ENCODE data around the gene SLC26A2. TPM values are rescaled to one million over a fixed set of nuclear protein-coding genes. Genes with fewer than 3 reads are reported as not detected.

The SLC26A2 gene
- total RNA-seq, 2 donors from 2014 or later = 19.4 to 31.0 TPM

- no peak overlapping the region for H3K27ac ChIP-seq
- 80% methylated on average over 14 of the region's 14 CpGs for WGBS
- DNase-seq (ENCODE audit: low spot score) = no peak
- H3K36me3 ChIP-seq = no peaks in the 10 kb centered on the region
- no peaks in the 10 kb centered on the region for H3K27me3 ChIP-seq (replicated peaks; ENCODE audit: insufficient read depth)
- peaks cover 11% of the 10 kb centered on the region for H3K4me1 ChIP-seq (replicated peaks)
- TF ChIP-seq, protein P1, sequence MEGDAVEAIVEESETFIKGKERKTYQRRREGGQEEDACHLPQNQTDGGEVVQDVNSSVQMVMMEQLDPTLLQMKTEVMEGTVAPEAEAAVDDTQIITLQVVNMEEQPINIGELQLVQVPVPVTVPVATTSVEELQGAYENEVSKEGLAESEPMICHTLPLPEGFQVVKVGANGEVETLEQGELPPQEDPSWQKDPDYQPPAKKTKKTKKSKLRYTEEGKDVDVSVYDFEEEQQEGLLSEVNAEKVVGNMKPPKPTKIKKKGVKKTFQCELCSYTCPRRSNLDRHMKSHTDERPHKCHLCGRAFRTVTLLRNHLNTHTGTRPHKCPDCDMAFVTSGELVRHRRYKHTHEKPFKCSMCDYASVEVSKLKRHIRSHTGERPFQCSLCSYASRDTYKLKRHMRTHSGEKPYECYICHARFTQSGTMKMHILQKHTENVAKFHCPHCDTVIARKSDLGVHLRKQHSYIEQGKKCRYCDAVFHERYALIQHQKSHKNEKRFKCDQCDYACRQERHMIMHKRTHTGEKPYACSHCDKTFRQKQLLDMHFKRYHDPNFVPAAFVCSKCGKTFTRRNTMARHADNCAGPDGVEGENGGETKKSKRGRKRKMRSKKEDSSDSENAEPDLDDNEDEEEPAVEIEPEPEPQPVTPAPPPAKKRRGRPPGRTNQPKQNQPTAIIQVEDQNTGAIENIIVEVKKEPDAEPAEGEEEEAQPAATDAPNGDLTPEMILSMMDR (IDR thresholded peaks at IDR 0.05) = no peak
- no peak for TF ChIP-seq POLR2A (IDR thresholded peaks at IDR 0.05)
- no peak for TF ChIP-seq POLR2AphosphoS5 (IDR thresholded peaks at IDR 0.05)
- no peak overlapping the region for H3K4me3 ChIP-seq
- H3K9me3 ChIP-seq = no peaks in the 10 kb centered on the region
- intact Hi-C loops (cut with DNase I) = loop anchor here (5.0 kb wide), 1 partner anchor 595 kb away; no protein-coding TSS in a partner anchor
Observed at GRCh38 chr5:149931992-149932436, 28.5 kb upstream of the SLC26A2 start.

GRCh38 chr5:149932445-149933350 is 27.9 kb upstream of the SLC26A2 start:
- H3K36me3 ChIP-seq = no peaks in the 10 kb centered on the region
- no peaks in the 10 kb centered on the region for H3K9me3 ChIP-seq
- no peak overlapping the region for H3K4me3 ChIP-seq
- WGBS = 80% methylated on average over 25 of the region's 25 CpGs
- intact Hi-C loops (cut with DNase I) = loop anchor here (5.0 kb wide), 1 partner anchor 595 kb away; no protein-coding TSS in a partner anchor
- no peak overlapping the region for H3K27ac ChIP-seq
- TF ChIP-seq, protein P1 (IDR thresholded peaks at IDR 0.05) = peak in 1 of 4 experiments; percentile 35
- TF ChIP-seq POLR2A (IDR thresholded peaks at IDR 0.05) (no peak), POLR2AphosphoS5 (IDR thresholded peaks at IDR 0.05) (peak; percentile 32)
- H3K27me3 ChIP-seq (replicated peaks; ENCODE audit: insufficient read depth) = no peaks in the 10 kb centered on the region
- no peak for DNase-seq (ENCODE audit: low spot score)
- peaks cover 12% of the 10 kb centered on the region for H3K4me1 ChIP-seq (replicated peaks)

DNA sequence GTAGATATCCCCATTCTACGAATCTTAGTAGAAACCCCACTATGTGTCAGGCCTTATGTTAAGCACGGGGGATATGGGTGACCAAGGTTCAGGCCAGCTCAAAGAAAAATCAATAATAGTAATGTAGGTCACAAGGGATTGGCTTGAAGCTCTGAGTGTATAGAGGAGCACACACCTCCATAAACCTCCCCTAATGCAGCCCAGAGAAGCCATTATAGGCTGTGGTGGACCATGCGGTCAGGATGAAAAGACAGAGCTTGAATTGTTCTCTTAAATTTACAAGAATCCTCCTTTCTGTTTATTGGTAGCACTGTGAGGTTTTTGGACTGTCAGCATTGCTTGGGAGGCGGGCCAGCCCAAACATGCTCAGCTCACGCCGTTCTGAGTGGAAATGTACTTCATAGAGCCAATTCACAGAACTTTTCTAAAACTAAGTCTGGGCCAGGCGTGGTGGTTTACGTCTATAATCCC is 25.1 kb upstream of the SLC26A2 start:
- H3K27me3 ChIP-seq (replicated peaks; ENCODE audit: insufficient read depth) = no peaks in the 10 kb centered on the region
- WGBS = 33% methylated on average over 8 of the region's 8 CpGs
- H3K4me3 ChIP-seq = no peak overlapping the region
- no peaks in the 10 kb centered on the region for H3K36me3 ChIP-seq
- peaks cover 19% of the 10 kb centered on the region for H3K4me1 ChIP-seq (replicated peaks)
- H3K9me3 ChIP-seq = no peaks in the 10 kb centered on the region
- H3K27ac ChIP-seq = peak overlapping the region; percentile 55 to 75
- TF ChIP-seq, protein P1 (IDR thresholded peaks at IDR 0.05) = no peak
- TF ChIP-seq POLR2A (IDR thresholded peaks at IDR 0.05) = no peak
- peak; percentile 92 for TF ChIP-seq POLR2AphosphoS5 (IDR thresholded peaks at IDR 0.05)
- intact Hi-C loops (cut with DNase I) = no loop called here
- peak; percentile 90 for DNase-seq (ENCODE audit: low spot score)

- intact Hi-C loops (cut with DNase I) = no loop called here
- Histone ChIP-seq H3K9me3 (no peaks in the 10 kb centered on the region), H3K4me3 (no peak overlapping the region), H3K27ac (peak overlapping the region in 1 of 2 donors; percentile 75), H3K4me1 (replicated peaks) (peaks cover 23% of the 10 kb centered on the region), H3K27me3 (replicated peaks; ENCODE audit: insufficient read depth) (no peaks in the 10 kb centered on the region), H3K36me3 (no peaks in the 10 kb centered on the region)
- no peak for DNase-seq (ENCODE audit: low spot score)
- 56% methylated on average over 1 of the region's 1 CpG for WGBS
- no peak for TF ChIP-seq POLR2A (IDR thresholded peaks at IDR 0.05)
- TF ChIP-seq POLR2AphosphoS5 (IDR thresholded peaks at IDR 0.05) = no peak
- TF ChIP-seq, protein P1 (IDR thresholded peaks at IDR 0.05) = no peak
Observed at GRCh38 chr5:149936044-149936699, 24.4 kb upstream of the SLC26A2 start.
